Measurements from ENCODE around the gene IP6K3.

The IP6K3 gene

GRCh38 chr6:33759887-33760629, 13.4 kb upstream of the IP6K3 start:
- no peak for DNase-seq (ENCODE audit: low read depth)

- peak; percentile 12 for DNase-seq (ENCODE audit: low read depth)
Measured at GRCh38 chr6:33758815-33759216, 12.1 kb upstream of the IP6K3 start.

GRCh38 chr6:33757906-33758305, 11.2 kb upstream of the IP6K3 start:
- DNase-seq (ENCODE audit: low read depth): no peak

GRCh38 chr6:33757113-33757512, 10.4 kb upstream of the IP6K3 start:
- no peak for DNase-seq (ENCODE audit: low read depth)

- DNase-seq (ENCODE audit: low read depth): no peak
Measured at GRCh38 chr6:33756211-33756954, 9.7 kb upstream of the IP6K3 start.

- DNase-seq (ENCODE audit: low read depth): no peak
Measured at GRCh38 chr6:33755070-33755869, 8.6 kb upstream of the IP6K3 start.

GRCh38 chr6:33754222-33754621, 7.5 kb upstream of the IP6K3 start:
- DNase-seq (ENCODE audit: low read depth): no peak

- no peak for DNase-seq (ENCODE audit: low read depth)
Measured at GRCh38 chr6:33752646-33753015, 5.9 kb upstream of the IP6K3 start.

- DNase-seq (ENCODE audit: low read depth): no peak
Measured at GRCh38 chr6:33751771-33752645, 5.3 kb upstream of the IP6K3 start.

- DNase-seq (ENCODE audit: low read depth): peak; percentile 15
Measured at GRCh38 chr6:33750244-33750991, 3.7 kb upstream of the IP6K3 start.

- no peak for DNase-seq (ENCODE audit: low read depth)
Measured at GRCh38 chr6:33749401-33749800, 2.7 kb upstream of the IP6K3 start.

- DNase-seq (ENCODE audit: low read depth): no peak
Measured at GRCh38 chr6:33748841-33749240, 2.1 kb upstream of the IP6K3 start.

- DNase-seq (ENCODE audit: low read depth): no peak
Measured at GRCh38 chr6:33747823-33748222, 1.1 kb upstream of the IP6K3 start.

GRCh38 chr6:33746036-33746600, 587 bp downstream of the IP6K3 start:
- peak; percentile 63 for DNase-seq (ENCODE audit: low read depth)

- DNase-seq (ENCODE audit: low read depth): peak; percentile 30
Measured at GRCh38 chr6:33745548-33745947, 1.2 kb downstream of the IP6K3 start.

- DNase-seq (ENCODE audit: low read depth): no peak
Measured at GRCh38 chr6:33744895-33745546, 1.7 kb downstream of the IP6K3 start.

- peak; percentile 59 for DNase-seq (ENCODE audit: low read depth)
Measured at GRCh38 chr6:33744001-33744848, 2.5 kb downstream of the IP6K3 start.

GRCh38 chr6:33742837-33743236, 3.9 kb downstream of the IP6K3 start:
- DNase-seq (ENCODE audit: low read depth): no peak

GRCh38 chr6:33742092-33742491, 4.6 kb downstream of the IP6K3 start:
- no peak for DNase-seq (ENCODE audit: low read depth)
